A673 (cell line): ENCODE results near the gene MTFMT. TPM values are rescaled to one million over a fixed set of nuclear protein-coding genes. Genes with fewer than 3 reads are reported as not detected.
"Not testable (repeated sequence)": the region's sequence is repeated elsewhere in the genome, so short reads cannot be mapped to it uniquely, and the experiment has no call there.

Experiments
- BruUV-seq: library from RNA; stranded (reverse); fragments of 400-500 nt; replicated peaks from 2 replicates; lab custom pipeline; 2021; lab: Mats Ljungman, UMichigan
- CTCF ChIA-PET: fragments of 300-600 bp; sonication (Branson Sonifier 250); formaldehyde crosslinking; loops from one replicate; lab custom pipeline; 2022; ENCODE audit warnings: antibody characterized with exemption; lab: Charles Lee
- POLR2A ChIA-PET: fragments of 300-600 bp; sonication (Branson Sonifier 250); formaldehyde crosslinking; loops from one replicate; lab custom pipeline; 2022; ENCODE audit warnings: antibody characterized with exemption; ENCODE audit not compliant: low non-redundant PET; lab: Charles Lee
- DNase-seq: peaks from one replicate; pipeline ENCODE4 v3.0.0-alpha.2; 2015; ENCODE audit warnings: low spot score
- H3K27ac ChIP-seq: fragments of 200-600 bp; sonication (generic); 2 replicates; pipeline ENCODE4 v1.5.1; 2016; ENCODE audit warnings: mixed run types, low read depth, mild to moderate bottlenecking, mixed read lengths, antibody characterized with exemption, low read length; ENCODE audit not compliant: poor library complexity, severe bottlenecking
- H3K27me3 ChIP-seq: fragments of 200-600 bp; sonication (generic); replicated peaks from 2 replicates; pipeline ENCODE4 v1.6.1; 2017; ENCODE audit warnings: mixed run types, low read depth, mild to moderate bottlenecking, mixed read lengths, antibody characterized with exemption, low read length; ENCODE audit not compliant: insufficient read depth, poor library complexity
- H3K36me3 ChIP-seq: fragments of 200-600 bp; sonication (generic); 2 replicates; pipeline ENCODE4 v1.6.1; 2016; ENCODE audit warnings: mixed run types, mild to moderate bottlenecking, mixed read lengths, antibody characterized with exemption, low read length; ENCODE audit not compliant: insufficient read depth, poor library complexity, severe bottlenecking
- H3K4me1 ChIP-seq: fragments of 200-600 bp; sonication (generic); 2 replicates; pipeline ENCODE4 v1.6.1; 2017; ENCODE audit warnings: mixed run types, mild to moderate bottlenecking, mixed read lengths, antibody characterized with exemption, low read length; ENCODE audit not compliant: insufficient read depth, poor library complexity, severe bottlenecking
- H3K4me3 ChIP-seq: fragments of 200-600 bp; sonication (generic); 2 replicates; pipeline ENCODE4 v1.5.1; 2016; ENCODE audit warnings: low read depth, mixed run types, mild to moderate bottlenecking, mixed read lengths, low read length; ENCODE audit not compliant: poor library complexity, severe bottlenecking
- H3K9me3 ChIP-seq: fragments of 200-600 bp; sonication (generic); 2 replicates; pipeline ENCODE4 v1.6.1; 2016; ENCODE audit warnings: mixed run types, low read depth, mild to moderate bottlenecking, mixed read lengths, antibody characterized with exemption, low read length; ENCODE audit not compliant: poor library complexity, severe bottlenecking
- EZH2 ChIP-seq: fragments of 200-600 bp; sonication (generic); IDR thresholded peaks from 2 replicates; pipeline ENCODE4 v1.6.1; 2017; ENCODE audit warnings: borderline replicate concordance, low read depth, mild to moderate bottlenecking, mixed read lengths, antibody characterized with exemption, low read length; ENCODE audit not compliant: poor library complexity, severe bottlenecking
- intact Hi-C: fragments of 100-400 bp; cut with micrococcal nuclease; formaldehyde crosslinking; loops from one replicate; pipeline ENCODE4 v1.10.0; 2022; ENCODE audit not compliant: unreplicated experiment
- total RNA-seq: library from RNA; stranded (reverse); gene quantifications from 2 replicates; pipeline ENCODE4 v1.2.3, GENCODE V29; 2021
- TF ChIP-seq, protein P1 (sequence below): fragments of 300-800, 200-600 bp; sonication (generic); conservative IDR thresholded peaks from 2 replicates; pipeline ENCODE4 v1.5.1; 2017; ENCODE audit warnings: low read depth, mild to moderate bottlenecking, antibody characterized with exemption, low read length, moderate library complexity, mixed read lengths

The MTFMT gene
- total RNA-seq, 1 experiment from 2014 or later: 26.2 TPM

DNA sequence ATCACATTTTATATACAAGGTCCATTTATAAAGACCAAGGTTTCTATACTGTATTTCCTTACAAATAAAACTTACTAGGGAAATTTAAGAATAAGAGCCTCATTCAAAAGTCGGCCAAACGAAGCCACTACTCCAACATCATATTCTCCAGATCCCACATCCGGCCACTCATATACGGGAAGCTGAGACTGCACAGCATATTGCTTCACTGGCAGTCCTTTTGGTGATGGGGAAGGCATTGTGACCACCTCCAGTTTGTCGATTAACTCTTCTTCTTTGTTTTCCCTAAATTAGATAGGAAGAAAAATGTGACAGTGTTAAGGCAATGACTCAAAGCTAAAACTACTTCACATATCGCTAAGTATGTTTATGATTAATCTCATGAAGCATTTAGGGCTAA is 2.7 kb downstream of the MTFMT start:
- CTCF ChIA-PET: interaction anchor here (0.7 kb wide), 1 partner anchor 75 kb away, joined by 3 read pairs; no protein-coding TSS in a partner anchor
- intact Hi-C loops: loop anchor here (10.0 kb wide), 1 partner anchor 292 kb away; no protein-coding TSS in a partner anchor
- Histone ChIP-seq H3K9me3 (no peaks in the 10 kb centered on the region), H3K27ac (no peak overlapping the region), H3K4me3 (no peak overlapping the region), H3K4me1 (peaks cover 3% of the 10 kb centered on the region), H3K36me3 (peaks cover 12% of the 10 kb centered on the region), H3K27me3 (no peaks in the 10 kb centered on the region)
- TF ChIP-seq EZH2: no peak
- TF ChIP-seq, protein P1, sequence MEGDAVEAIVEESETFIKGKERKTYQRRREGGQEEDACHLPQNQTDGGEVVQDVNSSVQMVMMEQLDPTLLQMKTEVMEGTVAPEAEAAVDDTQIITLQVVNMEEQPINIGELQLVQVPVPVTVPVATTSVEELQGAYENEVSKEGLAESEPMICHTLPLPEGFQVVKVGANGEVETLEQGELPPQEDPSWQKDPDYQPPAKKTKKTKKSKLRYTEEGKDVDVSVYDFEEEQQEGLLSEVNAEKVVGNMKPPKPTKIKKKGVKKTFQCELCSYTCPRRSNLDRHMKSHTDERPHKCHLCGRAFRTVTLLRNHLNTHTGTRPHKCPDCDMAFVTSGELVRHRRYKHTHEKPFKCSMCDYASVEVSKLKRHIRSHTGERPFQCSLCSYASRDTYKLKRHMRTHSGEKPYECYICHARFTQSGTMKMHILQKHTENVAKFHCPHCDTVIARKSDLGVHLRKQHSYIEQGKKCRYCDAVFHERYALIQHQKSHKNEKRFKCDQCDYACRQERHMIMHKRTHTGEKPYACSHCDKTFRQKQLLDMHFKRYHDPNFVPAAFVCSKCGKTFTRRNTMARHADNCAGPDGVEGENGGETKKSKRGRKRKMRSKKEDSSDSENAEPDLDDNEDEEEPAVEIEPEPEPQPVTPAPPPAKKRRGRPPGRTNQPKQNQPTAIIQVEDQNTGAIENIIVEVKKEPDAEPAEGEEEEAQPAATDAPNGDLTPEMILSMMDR: no peak
- POLR2A ChIA-PET: no interaction called here
- no peak for DNase-seq
- BruUV-seq: no TSS peak

DNA sequence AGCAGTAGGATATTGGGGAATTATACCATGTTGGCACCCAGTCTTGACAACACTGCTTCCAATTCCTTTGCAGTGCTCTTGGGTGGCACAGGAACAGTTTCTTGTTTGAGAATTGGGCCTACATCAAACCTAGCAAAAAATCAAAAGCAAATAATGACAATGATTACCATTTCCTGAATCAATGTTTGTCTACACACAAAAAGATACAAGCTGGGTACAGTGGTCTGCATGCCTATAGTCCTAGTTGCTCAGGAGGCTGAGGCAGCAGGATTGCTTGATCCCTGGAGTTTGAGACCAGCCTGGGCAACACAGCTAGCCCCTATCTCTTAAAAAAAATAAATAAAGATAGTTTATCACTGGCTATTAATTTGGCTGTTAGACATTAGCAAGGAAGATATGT is 8.0 kb downstream of the MTFMT start:
- POLR2A ChIA-PET: no interaction called here
- Histone ChIP-seq H3K9me3 (no peaks in the 10 kb centered on the region), H3K27me3 (no peaks in the 10 kb centered on the region), H3K36me3 (peaks cover 35% of the 10 kb centered on the region), H3K27ac (no peak overlapping the region), H3K4me1 (no peaks in the 10 kb centered on the region), H3K4me3 (no peak overlapping the region)
- BruUV-seq: no TSS peak
- CTCF ChIA-PET: no interaction called here
- TF ChIP-seq, protein P1: no peak
- TF ChIP-seq EZH2: no peak
- no peak for DNase-seq
- intact Hi-C loops: loop anchor here (10.0 kb wide), 1 partner anchor 287 kb away; no protein-coding TSS in a partner anchor

DNA sequence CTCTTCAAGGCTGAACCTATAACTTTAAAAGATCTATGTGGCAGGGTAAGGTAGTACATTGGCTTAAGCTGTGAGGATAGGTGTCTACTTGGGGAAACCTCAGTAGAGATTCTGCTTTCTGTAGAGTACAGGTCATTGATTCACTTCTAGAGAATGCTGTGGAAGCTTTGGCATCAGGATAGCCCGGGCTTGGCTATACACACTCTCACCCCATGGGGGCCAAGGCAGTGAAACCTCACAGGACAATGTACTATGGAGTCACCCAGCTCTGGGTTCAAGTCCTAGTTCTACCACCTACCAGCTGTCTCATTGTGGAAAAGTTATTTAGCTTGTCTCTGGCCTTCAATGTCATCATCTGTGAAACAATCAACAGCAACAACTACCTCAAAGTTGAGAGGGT is 9.0 kb downstream of the MTFMT start:
- CTCF ChIA-PET: no interaction called here
- BruUV-seq: no TSS peak
- intact Hi-C loops: loop anchor here (10.0 kb wide), 1 partner anchor 286 kb away; no protein-coding TSS in a partner anchor

GRCh38 chr15:65011198-65011597 is 18.2 kb downstream of the MTFMT start:
- DNase-seq, H3K9me3 ChIP-seq, H3K27ac ChIP-seq, H3K4me3 ChIP-seq, H3K4me1 ChIP-seq, intact Hi-C loops, BruUV-seq, H3K27me3 ChIP-seq: not testable (repeated sequence)
- ChIA-PET POLR2A (interaction anchor here (0.6 kb wide), 1 partner anchor 19 kb away, joined by 5 read pairs; no protein-coding TSS in a partner anchor), CTCF (interaction anchor here (0.7 kb wide), 1 partner anchor 90 kb away, joined by 3 read pairs; no protein-coding TSS in a partner anchor)
- H3K36me3 ChIP-seq: peaks cover 24% of the 10 kb centered on the region

More for the DNA sequence above, 9.0 kb downstream of the MTFMT start:
- no peak for TF ChIP-seq EZH2
- TF ChIP-seq, protein P1: no peak
- Histone ChIP-seq H3K9me3 (no peaks in the 10 kb centered on the region), H3K27me3 (no peaks in the 10 kb centered on the region), H3K36me3 (peaks cover 40% of the 10 kb centered on the region), H3K27ac (no peak overlapping the region), H3K4me1 (no peaks in the 10 kb centered on the region), H3K4me3 (no peak overlapping the region)
- no peak for DNase-seq
- POLR2A ChIA-PET: no interaction called here
